ENCODE data around the gene FLRT1. TPM values are rescaled to one million over a fixed set of nuclear protein-coding genes. Genes with fewer than 3 reads are reported as not detected.

The FLRT1 gene
- total and polyA plus RNA-seq, 4 experiments from 2014 or later, result not detected

DNA sequence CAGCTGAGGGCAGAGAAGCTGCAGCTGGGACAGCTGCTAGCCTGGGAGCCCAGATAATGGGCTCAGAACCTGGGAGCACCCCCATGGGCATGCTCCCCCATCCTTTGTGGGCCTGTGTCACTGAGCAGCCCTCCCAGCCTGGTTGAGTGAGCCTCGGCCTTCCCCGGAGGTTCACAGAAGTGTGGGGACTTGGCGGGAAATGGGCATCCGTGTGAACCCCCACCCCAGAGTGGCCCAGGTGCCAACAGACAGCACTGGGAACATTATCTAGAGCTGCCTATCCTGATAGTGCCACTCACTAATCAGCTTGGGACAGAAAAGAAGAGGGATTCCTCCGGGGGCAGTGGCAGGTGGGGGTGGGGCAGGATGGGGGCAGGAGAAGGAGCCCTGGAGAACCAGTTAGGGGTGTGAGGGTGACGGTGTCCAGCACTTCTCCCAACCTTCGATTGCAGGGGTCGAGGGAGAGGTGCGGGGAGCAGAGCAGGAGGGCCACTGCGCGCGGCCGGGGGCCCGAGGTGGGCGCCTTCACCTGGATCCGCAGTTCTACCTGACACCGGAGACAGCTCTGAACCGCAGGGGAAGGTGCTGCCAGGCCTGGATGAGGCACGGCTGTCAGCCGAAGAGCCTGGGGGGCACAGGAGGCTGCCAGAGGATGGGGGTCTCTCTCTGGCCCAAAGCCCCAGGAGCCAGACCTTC is 33.1 kb downstream of the FLRT1 start:
- H3K4me3 Mint-ChIP-seq, result no peak overlapping the region
- CTCF ChIA-PET (ENCODE audit: partially characterized antibody), result no interaction called here
- Histone ChIP-seq H3K27me3 (ENCODE audit: insufficient read depth, low read length) (no peaks in the 10 kb centered on the region), H3K4me3 (ENCODE audit: low read length in 2 of 2) (no peak overlapping the region), H3K9me3 (ENCODE audit: control insufficient read depth in 1 of 2, low read length in 2 of 2) (no peaks in the 10 kb centered on the region), H3K4me1 (ENCODE audit: insufficient read depth, low read length) (peaks cover 4% of the 10 kb centered on the region), H3K36me3 (ENCODE audit: insufficient read depth, low read length) (no peaks in the 10 kb centered on the region), H3K27ac (ENCODE audit: low read depth, low read length) (no peak overlapping the region)
- POLR2A ChIA-PET (ENCODE audit: partially characterized antibody), result no interaction called here
- peaks cover 0 to 2% of the 10 kb centered on the region in 2 donors for H3K27me3 Mint-ChIP-seq
- H3K36me3 Mint-ChIP-seq, result no peaks in the 10 kb centered on the region
- peaks cover 0 to 2% (median 0%) of the 10 kb centered on the region in 4 donors for H3K4me1 Mint-ChIP-seq
- intact Hi-C loops (cut with micrococcal nuclease), result no loop called here
- peak in 1 of 5 donors; percentile 2 for DNase-seq
- no peaks in the 10 kb centered on the region for H3K9me3 Mint-ChIP-seq
- no peak overlapping the region for H3K27ac Mint-ChIP-seq

DNA sequence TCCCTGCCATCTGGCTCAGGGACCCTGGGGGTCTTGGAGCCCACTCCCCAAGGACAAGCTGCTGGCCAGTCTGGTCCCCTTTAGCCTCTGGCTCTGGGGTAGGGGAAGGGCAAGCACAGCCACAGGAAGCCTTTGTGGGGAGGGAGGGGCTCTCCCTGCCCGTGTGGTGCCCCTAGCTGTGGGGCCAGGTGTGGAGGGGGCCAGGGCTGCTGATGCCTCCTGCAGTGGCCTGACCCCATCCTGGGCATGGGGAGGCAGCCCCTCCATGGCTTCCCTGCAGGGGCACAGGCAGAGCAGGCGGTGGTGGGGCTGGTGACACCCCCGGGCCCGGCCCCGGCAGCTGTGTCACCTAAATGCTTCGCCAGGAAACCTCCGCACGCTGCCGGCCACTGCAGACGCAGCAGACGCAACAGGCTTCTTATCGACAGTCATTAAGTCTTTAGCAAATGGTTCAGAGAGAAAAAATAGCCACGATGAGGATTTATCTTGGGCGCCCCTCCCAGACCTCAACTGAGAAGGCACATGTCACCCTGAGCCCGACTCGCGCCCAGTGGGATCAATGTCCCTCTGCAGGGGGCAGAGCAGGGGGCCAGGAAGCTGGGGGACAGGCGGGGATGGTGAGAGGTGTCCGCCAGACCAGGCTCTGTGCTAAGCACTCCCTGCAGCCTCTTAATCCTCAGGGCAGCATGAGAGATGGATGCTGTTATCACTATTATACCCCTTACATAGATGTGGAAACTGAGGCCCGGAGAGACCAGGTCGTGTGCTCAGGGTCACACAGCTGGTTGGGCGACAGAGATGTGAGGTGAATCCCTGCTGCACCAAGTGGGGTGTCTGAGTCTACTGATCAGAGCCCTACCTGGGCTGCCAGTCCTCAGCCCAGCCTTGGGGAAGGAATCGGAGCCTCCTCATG is 33.9 kb downstream of the FLRT1 start:
- peak in 1 of 5 donors; percentile 3 for DNase-seq
- Histone ChIP-seq H3K9me3 (ENCODE audit: control insufficient read depth in 1 of 2, low read length in 2 of 2) (no peaks in the 10 kb centered on the region), H3K27ac (ENCODE audit: low read depth, low read length) (no peak overlapping the region), H3K27me3 (ENCODE audit: insufficient read depth, low read length) (no peaks in the 10 kb centered on the region), H3K4me3 (ENCODE audit: low read length in 2 of 2) (no peak overlapping the region), H3K36me3 (ENCODE audit: insufficient read depth, low read length) (no peaks in the 10 kb centered on the region), H3K4me1 (ENCODE audit: insufficient read depth, low read length) (peaks cover 12% of the 10 kb centered on the region)
- peaks cover 2 to 9% (median 6%) of the 10 kb centered on the region in 4 donors for H3K4me1 Mint-ChIP-seq
- ChIA-PET POLR2A (ENCODE audit: partially characterized antibody) (no interaction called here), CTCF (ENCODE audit: partially characterized antibody) (no interaction called here)
- no peak overlapping the region for H3K27ac Mint-ChIP-seq
- no peaks in the 10 kb centered on the region for H3K9me3 Mint-ChIP-seq
- no peak overlapping the region for H3K4me3 Mint-ChIP-seq
- intact Hi-C loops (cut with micrococcal nuclease), result no loop called here
- H3K36me3 Mint-ChIP-seq, result no peaks in the 10 kb centered on the region
- H3K27me3 Mint-ChIP-seq, result peaks cover 0 to 2% of the 10 kb centered on the region in 2 donors

DNA sequence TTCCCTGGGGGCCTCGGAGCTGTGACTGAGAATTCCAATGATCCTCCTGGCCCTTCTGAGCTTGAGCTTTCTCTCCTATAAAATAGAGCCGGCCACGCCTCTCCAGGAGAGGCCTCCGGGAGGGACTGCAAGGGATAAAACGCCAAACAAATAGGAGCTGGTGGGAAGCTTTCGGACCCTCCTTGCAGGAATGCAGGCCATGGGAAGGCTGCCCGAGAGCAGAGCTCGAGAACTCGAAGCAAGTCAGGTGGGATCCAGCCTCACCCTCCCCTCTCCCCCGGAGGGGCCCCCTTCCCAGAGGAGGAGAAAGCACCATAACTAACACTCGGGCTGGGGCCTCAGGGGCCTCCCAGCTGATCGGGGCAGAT is 34.6 kb downstream of the FLRT1 start:
- H3K36me3 ChIP-seq (ENCODE audit: insufficient read depth, low read length), result no peaks in the 10 kb centered on the region
- intact Hi-C loops (cut with micrococcal nuclease), result no loop called here
- DNase-seq, result no peak

DNA sequence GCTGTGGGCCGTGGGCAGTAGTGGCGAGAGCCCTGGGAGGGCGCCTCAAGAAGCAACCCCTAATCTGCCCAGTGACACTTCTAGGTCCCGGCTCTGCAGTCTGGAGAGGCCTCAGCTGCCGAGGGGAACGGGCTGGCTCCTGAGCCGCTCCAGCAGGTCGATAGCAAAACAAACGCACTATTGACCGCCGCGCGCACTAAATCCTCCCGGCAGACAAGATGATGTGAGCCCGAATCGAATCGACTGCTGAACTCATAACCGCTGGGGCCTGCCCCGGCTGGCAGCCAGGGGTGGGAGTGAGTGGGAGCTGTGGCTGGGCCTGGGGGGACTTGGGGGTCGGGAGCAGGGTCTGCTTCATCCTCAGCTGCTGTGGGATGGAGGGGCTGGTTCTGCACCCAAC is 36.1 kb downstream of the FLRT1 start:
- ChIA-PET CTCF (ENCODE audit: partially characterized antibody) (no interaction called here), POLR2A (ENCODE audit: partially characterized antibody) (no interaction called here)
- Histone ChIP-seq H3K36me3 (ENCODE audit: insufficient read depth, low read length) (no peaks in the 10 kb centered on the region), H3K27ac (ENCODE audit: low read depth, low read length) (no peak overlapping the region), H3K27me3 (ENCODE audit: insufficient read depth, low read length) (no peaks in the 10 kb centered on the region), H3K4me1 (ENCODE audit: insufficient read depth, low read length) (peaks cover 17% of the 10 kb centered on the region), H3K9me3 (ENCODE audit: control insufficient read depth in 1 of 2, low read length in 2 of 2) (no peaks in the 10 kb centered on the region), H3K4me3 (ENCODE audit: low read length in 2 of 2) (no peak overlapping the region)
- no peaks in the 10 kb centered on the region for H3K9me3 Mint-ChIP-seq
- H3K27me3 Mint-ChIP-seq, result no peaks in the 10 kb centered on the region
- H3K27ac Mint-ChIP-seq, result no peak overlapping the region
- H3K4me1 Mint-ChIP-seq, result peaks cover 2 to 14% (median 10%) of the 10 kb centered on the region in 4 donors
- H3K36me3 Mint-ChIP-seq, result no peaks in the 10 kb centered on the region
- H3K4me3 Mint-ChIP-seq, result no peak overlapping the region
- intact Hi-C loops (cut with micrococcal nuclease), result no loop called here
- DNase-seq, result no peak

More for the DNA sequence above, 34.6 kb downstream of the FLRT1 start:
- Histone ChIP-seq H3K9me3 (ENCODE audit: control insufficient read depth in 1 of 2, low read length in 2 of 2) (no peaks in the 10 kb centered on the region), H3K27ac (ENCODE audit: low read depth, low read length) (no peak overlapping the region), H3K4me1 (ENCODE audit: insufficient read depth, low read length) (peaks cover 17% of the 10 kb centered on the region), H3K27me3 (ENCODE audit: insufficient read depth, low read length) (no peaks in the 10 kb centered on the region), H3K4me3 (ENCODE audit: low read length in 2 of 2) (no peak overlapping the region)
- ChIA-PET POLR2A (ENCODE audit: partially characterized antibody) (no interaction called here), CTCF (ENCODE audit: partially characterized antibody) (no interaction called here)
- H3K4me3 Mint-ChIP-seq, result no peak overlapping the region
- peaks cover 2 to 9% (median 8%) of the 10 kb centered on the region in 4 donors for H3K4me1 Mint-ChIP-seq
- no peaks in the 10 kb centered on the region for H3K9me3 Mint-ChIP-seq
- H3K36me3 Mint-ChIP-seq, result no peaks in the 10 kb centered on the region
- no peak overlapping the region for H3K27ac Mint-ChIP-seq
- H3K27me3 Mint-ChIP-seq, result peaks cover 0 to 2% of the 10 kb centered on the region in 2 donors

DNA sequence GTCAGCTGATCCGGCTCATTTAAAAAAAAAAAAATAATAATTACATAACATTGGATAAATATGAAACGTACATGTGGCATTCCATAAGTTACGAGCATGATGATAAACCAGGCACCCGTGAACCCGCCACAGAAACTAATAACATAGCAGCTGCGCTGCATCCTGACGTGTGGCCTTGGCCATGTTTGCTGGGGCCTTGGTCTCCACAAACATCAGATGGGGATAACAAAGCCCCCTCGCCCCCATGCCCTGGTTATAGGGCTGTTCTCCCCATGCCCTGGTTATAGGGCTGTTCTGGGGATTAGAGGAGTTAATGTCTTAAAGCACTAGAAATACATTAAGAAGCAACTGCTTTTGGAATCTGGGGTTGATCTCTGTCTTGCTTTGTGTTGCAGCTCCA is 36.7 kb downstream of the FLRT1 start:
- Mint-ChIP-seq H3K4me1 (peaks cover 2 to 14% (median 10%) of the 10 kb centered on the region in 4 donors), H3K27me3 (no peaks in the 10 kb centered on the region), H3K36me3 (no peaks in the 10 kb centered on the region), H3K27ac (peak overlapping the region in 1 of 7 donors; percentile 46), H3K9me3 (no peaks in the 10 kb centered on the region), H3K4me3 (no peak overlapping the region)
- no peak overlapping the region for H3K27ac ChIP-seq (ENCODE audit: low read depth, low read length)
- ChIA-PET POLR2A (ENCODE audit: partially characterized antibody) (no interaction called here), CTCF (ENCODE audit: partially characterized antibody) (no interaction called here)
- H3K4me1 ChIP-seq (ENCODE audit: insufficient read depth, low read length), result peaks cover 17% of the 10 kb centered on the region
- no peak overlapping the region for H3K4me3 ChIP-seq (ENCODE audit: low read length in 2 of 2)
- no peaks in the 10 kb centered on the region for H3K36me3 ChIP-seq (ENCODE audit: insufficient read depth, low read length)
- intact Hi-C loops (cut with micrococcal nuclease), result no loop called here
- H3K27me3 ChIP-seq (ENCODE audit: insufficient read depth, low read length), result no peaks in the 10 kb centered on the region
- DNase-seq, result no peak
- no peaks in the 10 kb centered on the region for H3K9me3 ChIP-seq (ENCODE audit: control insufficient read depth in 1 of 2, low read length in 2 of 2)

DNA sequence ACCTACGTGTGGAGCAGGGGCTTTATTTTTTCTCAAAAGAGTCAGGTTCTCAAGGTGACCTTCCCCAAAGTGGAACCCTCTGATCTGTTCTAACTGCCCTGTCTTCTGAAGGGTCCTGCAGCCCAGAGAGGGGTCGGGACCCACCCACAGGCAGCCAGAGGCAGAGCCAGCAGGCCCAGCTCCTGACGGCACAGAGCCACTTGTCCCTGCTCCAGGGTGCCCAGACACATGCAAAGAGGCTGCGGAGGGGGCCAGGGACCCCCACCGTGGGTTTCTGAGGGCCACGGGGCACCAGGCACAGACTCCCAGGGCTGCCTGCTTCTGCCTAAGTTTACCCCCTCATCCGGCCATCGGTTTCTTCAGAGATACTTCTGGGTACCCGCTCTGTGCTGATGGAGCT is 37.1 kb downstream of the FLRT1 start:
- Mint-ChIP-seq H3K27me3 (no peaks in the 10 kb centered on the region), H3K36me3 (no peaks in the 10 kb centered on the region), H3K27ac (peak overlapping the region in 1 of 7 donors; percentile 46), H3K4me1 (peaks cover 2 to 14% (median 10%) of the 10 kb centered on the region in 4 donors), H3K4me3 (no peak overlapping the region), H3K9me3 (no peaks in the 10 kb centered on the region)
- intact Hi-C loops (cut with micrococcal nuclease), result no loop called here
- H3K27me3 ChIP-seq (ENCODE audit: insufficient read depth, low read length), result no peaks in the 10 kb centered on the region
- peak in 1 of 5 donors; percentile 5 for DNase-seq
- H3K4me1 ChIP-seq (ENCODE audit: insufficient read depth, low read length), result peaks cover 17% of the 10 kb centered on the region
- POLR2A ChIA-PET (ENCODE audit: partially characterized antibody), result no interaction called here
- CTCF ChIA-PET (ENCODE audit: partially characterized antibody), result no interaction called here
- H3K9me3 ChIP-seq (ENCODE audit: control insufficient read depth in 1 of 2, low read length in 2 of 2), result no peaks in the 10 kb centered on the region
- H3K27ac ChIP-seq (ENCODE audit: low read depth, low read length), result no peak overlapping the region
- no peaks in the 10 kb centered on the region for H3K36me3 ChIP-seq (ENCODE audit: insufficient read depth, low read length)
- H3K4me3 ChIP-seq (ENCODE audit: low read length in 2 of 2), result no peak overlapping the region

DNA sequence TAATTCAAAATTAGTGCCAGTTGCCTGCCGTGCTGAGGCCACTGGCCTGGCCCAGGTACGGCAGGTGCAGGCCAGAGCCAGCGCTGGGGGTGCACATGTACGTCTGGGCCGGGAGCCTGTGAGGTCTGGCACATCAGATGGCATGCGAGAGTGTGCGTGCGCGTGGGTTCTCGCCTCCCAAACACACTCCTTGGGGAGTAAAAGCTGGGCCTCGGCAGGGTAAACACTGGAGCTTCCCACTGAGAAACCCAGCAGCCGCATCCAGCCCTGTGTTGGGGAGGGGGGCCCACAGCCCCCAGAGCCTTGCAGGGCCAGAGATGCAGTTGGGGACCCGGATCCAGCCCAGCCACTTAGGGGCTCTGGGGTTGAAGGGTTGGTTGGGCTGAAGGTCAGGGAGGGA is 37.8 kb downstream of the FLRT1 start:
- POLR2A ChIA-PET (ENCODE audit: partially characterized antibody), result no interaction called here

More for the DNA sequence above, 37.8 kb downstream of the FLRT1 start:
- no peaks in the 10 kb centered on the region for H3K36me3 Mint-ChIP-seq
- no peaks in the 10 kb centered on the region for H3K9me3 ChIP-seq (ENCODE audit: control insufficient read depth in 1 of 2, low read length in 2 of 2)
- H3K4me3 Mint-ChIP-seq, result no peak overlapping the region
- no peaks in the 10 kb centered on the region for H3K9me3 Mint-ChIP-seq
- no peaks in the 10 kb centered on the region for H3K27me3 ChIP-seq (ENCODE audit: insufficient read depth, low read length)
- DNase-seq, result no peak
- H3K27ac ChIP-seq (ENCODE audit: low read depth, low read length), result no peak overlapping the region
- no peak overlapping the region for H3K27ac Mint-ChIP-seq
- intact Hi-C loops (cut with micrococcal nuclease), result no loop called here
- H3K4me3 ChIP-seq (ENCODE audit: low read length in 2 of 2), result no peak overlapping the region
- H3K27me3 Mint-ChIP-seq, result no peaks in the 10 kb centered on the region
- H3K36me3 ChIP-seq (ENCODE audit: insufficient read depth, low read length), result no peaks in the 10 kb centered on the region
- H3K4me1 ChIP-seq (ENCODE audit: insufficient read depth, low read length), result peaks cover 17% of the 10 kb centered on the region
- CTCF ChIA-PET (ENCODE audit: partially characterized antibody), result interaction anchor here (0.9 kb wide), 1 partner anchor 227 kb away, joined by 3 read pairs; no protein-coding TSS in a partner anchor
- peaks cover 2 to 14% (median 10%) of the 10 kb centered on the region in 4 donors for H3K4me1 Mint-ChIP-seq
